Omental fat pad (tissue), 4 donors: Measurements from ENCODE around the gene XPR1. TPM values are rescaled to one million over a fixed set of nuclear protein-coding genes. Genes with fewer than 3 reads are reported as not detected.

Source experiments
- ATAC-seq: fragments of 150-250 bp; one replicate; pipeline ENCODE4 v1.9.1; 2016; ENCODE audit warnings: mild to moderate bottlenecking, moderate library complexity; ENCODE audit not compliant: low FRiP score
- DNase-seq: peaks from one replicate; pipeline ENCODE4 v3.0.0-alpha.2; 2019; ENCODE audit warnings: low spot score
- total RNA-seq, 4 donors: library from RNA; depleted of rRNA; stranded (reverse); fragments of >200 nt; gene quantifications; one replicate each; pipeline ENCODE4 v1.1.0, GENCODE V29; 2016
- TF ChIP-seq, protein P1 (sequence below), 3 donors: fragments of 450-650 bp; IDR thresholded peaks; one replicate each; pipeline ENCODE4 v1.5.1; 2016 to 2017; ENCODE audit warnings: antibody characterized with exemption in 3 of 3, mild to moderate bottlenecking in 3 of 3, moderate library complexity in 2 of 3

The XPR1 gene
- total RNA-seq, 4 donors from 2014 or later = 18.2 to 24.7 (median 20.0) TPM

GRCh38 chr1:180662709-180663108, 30.9 kb downstream of the XPR1 start:
- TF ChIP-seq, protein P1, sequence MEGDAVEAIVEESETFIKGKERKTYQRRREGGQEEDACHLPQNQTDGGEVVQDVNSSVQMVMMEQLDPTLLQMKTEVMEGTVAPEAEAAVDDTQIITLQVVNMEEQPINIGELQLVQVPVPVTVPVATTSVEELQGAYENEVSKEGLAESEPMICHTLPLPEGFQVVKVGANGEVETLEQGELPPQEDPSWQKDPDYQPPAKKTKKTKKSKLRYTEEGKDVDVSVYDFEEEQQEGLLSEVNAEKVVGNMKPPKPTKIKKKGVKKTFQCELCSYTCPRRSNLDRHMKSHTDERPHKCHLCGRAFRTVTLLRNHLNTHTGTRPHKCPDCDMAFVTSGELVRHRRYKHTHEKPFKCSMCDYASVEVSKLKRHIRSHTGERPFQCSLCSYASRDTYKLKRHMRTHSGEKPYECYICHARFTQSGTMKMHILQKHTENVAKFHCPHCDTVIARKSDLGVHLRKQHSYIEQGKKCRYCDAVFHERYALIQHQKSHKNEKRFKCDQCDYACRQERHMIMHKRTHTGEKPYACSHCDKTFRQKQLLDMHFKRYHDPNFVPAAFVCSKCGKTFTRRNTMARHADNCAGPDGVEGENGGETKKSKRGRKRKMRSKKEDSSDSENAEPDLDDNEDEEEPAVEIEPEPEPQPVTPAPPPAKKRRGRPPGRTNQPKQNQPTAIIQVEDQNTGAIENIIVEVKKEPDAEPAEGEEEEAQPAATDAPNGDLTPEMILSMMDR (IDR thresholded peaks at IDR 0.05) = no peak
- no peak for ATAC-seq
- no peak for DNase-seq

DNA sequence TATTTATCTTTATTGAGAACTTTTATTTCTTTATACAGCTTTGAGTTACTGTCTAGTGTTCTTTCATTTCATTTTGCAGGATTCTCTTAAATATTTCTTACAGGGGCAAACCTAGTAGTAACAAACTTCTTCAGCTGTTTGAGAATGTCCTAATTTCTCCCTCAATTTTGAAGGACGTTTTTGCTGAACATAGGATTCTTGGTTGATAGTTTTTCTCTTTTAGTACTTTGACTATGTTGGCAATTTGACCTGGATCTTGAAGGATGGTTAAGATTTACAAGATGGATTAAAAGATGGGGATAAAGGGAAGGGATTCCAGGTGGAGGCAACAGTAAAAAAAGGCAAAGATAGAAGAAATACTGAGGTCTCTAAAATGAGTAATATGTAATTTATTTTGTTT, 38.9 kb downstream of the XPR1 start:
- no peak for ATAC-seq
- TF ChIP-seq, protein P1 (IDR thresholded peaks at IDR 0.05) = no peak
- no peak for DNase-seq

GRCh38 chr1:180672105-180672504, 40.3 kb downstream of the XPR1 start:
- DNase-seq (no peak), ATAC-seq (no peak)
- TF ChIP-seq, protein P1 (IDR thresholded peaks at IDR 0.05) = no peak

GRCh38 chr1:180672505-180672904, 40.7 kb downstream of the XPR1 start:
- DNase-seq (no peak), ATAC-seq (no peak)
- TF ChIP-seq, protein P1 (IDR thresholded peaks at IDR 0.05) = no peak

DNA sequence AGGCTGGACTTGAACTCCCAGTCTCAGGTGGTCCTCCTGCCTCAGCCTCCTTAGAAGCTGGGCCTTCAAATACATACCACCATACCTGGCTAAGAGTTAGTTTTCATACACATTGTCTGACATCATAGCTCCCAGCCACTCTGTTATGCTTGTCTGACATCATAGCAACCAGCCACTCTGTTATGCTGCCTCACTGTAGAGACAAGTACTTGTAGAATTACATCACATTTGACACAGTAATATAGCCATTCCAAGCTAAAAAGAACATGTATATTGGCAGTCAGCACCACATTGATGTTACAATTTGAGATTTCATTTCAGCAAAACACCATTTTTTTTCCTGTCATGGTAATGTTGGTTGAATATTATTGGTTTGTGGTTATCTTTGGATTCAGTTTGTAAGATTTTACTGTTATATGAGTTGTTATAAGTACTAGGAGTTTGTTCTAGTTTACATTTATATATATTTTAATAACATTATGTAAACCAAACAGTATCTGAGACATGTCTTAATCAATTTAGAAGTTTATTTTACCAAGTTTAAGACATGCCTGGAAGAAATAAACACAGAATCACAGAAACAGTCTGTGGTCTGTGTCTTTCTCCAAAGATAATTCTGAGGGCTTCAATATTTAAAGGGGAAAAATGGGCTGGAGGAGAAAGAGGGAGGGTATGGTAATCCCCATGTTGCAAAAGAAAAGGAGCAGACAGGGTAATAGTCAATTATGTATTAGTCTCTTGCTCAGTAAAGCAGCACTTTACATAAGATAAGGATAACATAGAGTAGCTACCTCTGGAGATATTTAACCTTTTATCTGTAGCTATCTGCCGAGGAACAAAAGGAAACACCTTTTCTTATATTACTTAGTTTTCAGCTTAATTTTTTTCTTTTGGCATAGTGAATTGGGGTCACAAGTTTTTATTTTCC, 43.0 kb downstream of the XPR1 start:
- ATAC-seq (no peak), DNase-seq (no peak)
- TF ChIP-seq, protein P1 (IDR thresholded peaks at IDR 0.05) = no peak

DNA sequence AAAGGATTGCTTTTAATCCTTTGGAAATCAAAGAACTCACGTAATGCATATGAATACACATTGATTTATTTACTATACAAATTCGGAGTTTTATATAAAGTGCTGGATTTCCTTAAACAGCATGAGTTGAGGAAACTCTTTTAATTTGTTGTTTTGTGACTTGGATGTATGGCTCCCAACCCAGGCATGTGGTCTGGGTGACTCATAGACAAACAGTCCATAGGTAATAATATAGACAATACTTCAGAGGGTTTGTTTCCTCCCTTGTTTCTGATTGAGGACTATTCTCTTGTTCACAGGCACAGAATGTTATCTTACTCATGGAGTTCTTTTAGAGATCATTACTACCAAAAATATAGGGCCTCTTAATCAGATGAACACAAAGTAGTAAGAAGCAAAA, 43.8 kb downstream of the XPR1 start:
- ATAC-seq (no peak), DNase-seq (no peak)
- TF ChIP-seq, protein P1 (IDR thresholded peaks at IDR 0.05) = no peak
